Fibroblast of the aortic adventitia (primary cell): ENCODE data around the gene SMTNL1. TPM values are rescaled to one million over a fixed set of nuclear protein-coding genes. Genes with fewer than 3 reads are reported as not detected.
"Not testable (repeated sequence)": the region's sequence is repeated elsewhere in the genome, so short reads cannot be mapped to it uniquely, and the experiment has no call there.

Experiments
- DNase-seq: peaks from one replicate; pipeline ENCODE4 v3.0.0-alpha.2; 2010; ENCODE audit warnings: low read depth
- H3K4me3 ChIP-seq: 2 replicates; pipeline ENCODE4 v1.5.1; 2011; ENCODE audit warnings: low read depth, mild to moderate bottlenecking, control low read depth, low read length, moderate library complexity
- CTCF ChIP-seq: IDR thresholded peaks from 2 replicates; pipeline ENCODE4 v1.5.1; 2011; ENCODE audit warnings: mild to moderate bottlenecking, low read length, control low read depth, inconsistent platforms; ENCODE audit not compliant: insufficient read depth
- total RNA-seq: library from RNA; depleted of rRNA; stranded (reverse); fragments of >200 nt; gene quantifications from 2 replicates; pipeline ENCODE4 v1.2.3, GENCODE V29; 2012; ENCODE audit warnings: low replicate concordance

SMTNL1 gene
- total RNA-seq, 1 donor = not detected

GRCh38 chr11:57530215-57530595 is 7.2 kb upstream of the SMTNL1 start:
- TF ChIP-seq CTCF = no peak
- no peak for DNase-seq
- peak overlapping the region; percentile 99 for H3K4me3 ChIP-seq

GRCh38 chr11:57530596-57531507 is 6.5 kb upstream of the SMTNL1 start, which contains the start of gene TIMM10:
Gene TIMM10 (minus strand): TSS chr11:57530754. CDS start chr11:57530189, 565 bp downstream.
- peak; percentile 94 for DNase-seq
- peak within 1 kb of the TSS; percentile 99 for H3K4me3 ChIP-seq
- no peak for TF ChIP-seq CTCF

GRCh38 chr11:57534449-57534848 is 2.9 kb upstream of the SMTNL1 start:
- H3K4me3 ChIP-seq, DNase-seq: not testable (repeated sequence)

GRCh38 chr11:57539342-57539741 is 1.9 kb downstream of the SMTNL1 start:
- DNase-seq = no peak
- no peak overlapping the region for H3K4me3 ChIP-seq
- no peak for TF ChIP-seq CTCF

GRCh38 chr11:57541169-57541568 is 3.8 kb downstream of the SMTNL1 start:
- no peak overlapping the region for H3K4me3 ChIP-seq
- TF ChIP-seq CTCF = no peak
- DNase-seq = no peak

- no peak overlapping the region for H3K4me3 ChIP-seq
- no peak for DNase-seq
- TF ChIP-seq CTCF = no peak
Measured at GRCh38 chr11:57542582-57542981, 5.2 kb downstream of the SMTNL1 start.

GRCh38 chr11:57543593-57543992 is 6.2 kb downstream of the SMTNL1 start:
- no peak overlapping the region for H3K4me3 ChIP-seq
- no peak for TF ChIP-seq CTCF
- DNase-seq = no peak
